Activated CD8-positive, alpha-beta memory T cell treated with anti-CD3 and anti-CD28 coated beads, Interleukin-2, amount 50 U/mL, for 24 hours (primary cell): ENCODE data around the gene FAM53B.

Experiments
- DNase-seq: peaks from one replicate; pipeline ENCODE4 v3.0.0-alpha.2; 2020; ENCODE audit errors: extremely low read depth

The FAM53B gene

DNA sequence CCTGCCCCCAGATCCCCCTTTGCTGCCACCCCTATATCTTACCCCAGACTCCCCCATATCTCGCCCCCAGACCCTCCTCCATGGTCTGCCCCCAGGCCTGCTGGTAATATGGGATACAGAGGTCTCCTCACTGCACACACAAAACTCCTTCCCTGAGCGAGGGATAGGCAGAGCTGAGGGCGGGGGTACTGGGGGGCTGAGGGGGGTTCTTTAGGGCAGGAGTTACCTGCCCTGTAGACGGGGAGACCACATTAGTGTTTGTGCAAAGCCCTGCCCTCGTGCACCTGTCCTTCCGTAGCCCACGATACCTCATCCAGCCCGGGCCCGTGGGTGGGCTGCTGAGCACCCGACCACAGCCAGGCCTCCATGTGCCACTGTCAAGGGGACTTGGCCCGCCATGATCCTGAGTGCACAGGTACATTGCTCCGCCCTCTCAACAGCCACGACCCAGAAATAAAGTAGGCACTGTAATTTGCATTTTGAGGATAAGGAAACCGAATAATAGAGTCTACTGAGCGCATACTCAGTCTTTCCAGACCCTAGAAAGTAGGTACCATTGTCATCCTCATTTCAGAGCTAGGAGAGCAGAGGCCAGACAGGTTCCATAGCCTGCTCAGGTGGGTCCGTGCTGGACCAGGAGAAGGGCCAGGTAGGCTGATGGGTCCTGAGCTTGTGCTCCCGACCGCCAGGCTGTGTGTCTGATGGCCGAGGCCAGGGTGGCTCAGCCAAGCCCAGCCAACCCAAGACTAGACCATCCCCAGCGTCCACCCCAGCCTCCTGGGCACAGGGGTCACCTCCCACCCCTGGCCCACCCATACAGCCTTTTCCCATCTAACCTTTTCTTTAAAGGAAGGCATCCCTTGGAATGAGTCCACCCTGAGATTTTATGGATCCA, 167.4 kb downstream of the FAM53B start:
- DNase-seq: no peak

- no peak for DNase-seq
These were observed 168.8 kb downstream of the FAM53B start for GRCh38 chr10:124575107-124576035.

DNA sequence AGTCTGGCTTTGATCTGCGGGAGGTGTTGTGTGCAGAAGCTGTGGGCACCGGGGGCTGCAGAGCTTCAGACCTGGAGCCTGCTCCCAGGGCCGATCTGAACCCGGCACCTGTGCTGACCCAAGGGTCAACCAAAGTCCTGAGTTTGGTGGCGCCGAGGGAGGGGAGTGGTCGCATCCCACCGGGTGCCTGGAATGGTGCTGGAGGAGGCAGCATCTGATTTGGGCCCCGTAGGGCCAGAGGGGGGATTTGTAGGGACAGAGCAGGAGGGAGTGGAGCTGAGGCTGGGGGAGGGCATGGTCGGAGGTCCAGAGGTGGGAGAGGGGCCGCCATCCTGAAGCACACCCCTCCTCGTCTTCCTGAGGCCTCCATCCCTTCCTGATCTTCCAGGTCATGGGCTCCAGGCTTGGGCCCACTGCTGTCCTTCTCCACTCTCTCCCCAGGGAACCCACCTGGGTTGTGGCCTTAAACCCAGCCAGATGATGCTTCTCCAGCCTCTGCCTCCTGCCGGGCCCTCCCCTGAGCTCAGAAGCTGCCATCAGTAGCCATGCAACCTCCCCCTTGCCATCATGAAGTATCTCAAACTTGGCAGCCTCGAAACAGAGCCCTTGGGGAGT, 169.6 kb downstream of the FAM53B start:
- no peak for DNase-seq

GRCh38 chr10:124573726-124574455, 170.3 kb downstream of the FAM53B start:
- no peak for DNase-seq

DNA sequence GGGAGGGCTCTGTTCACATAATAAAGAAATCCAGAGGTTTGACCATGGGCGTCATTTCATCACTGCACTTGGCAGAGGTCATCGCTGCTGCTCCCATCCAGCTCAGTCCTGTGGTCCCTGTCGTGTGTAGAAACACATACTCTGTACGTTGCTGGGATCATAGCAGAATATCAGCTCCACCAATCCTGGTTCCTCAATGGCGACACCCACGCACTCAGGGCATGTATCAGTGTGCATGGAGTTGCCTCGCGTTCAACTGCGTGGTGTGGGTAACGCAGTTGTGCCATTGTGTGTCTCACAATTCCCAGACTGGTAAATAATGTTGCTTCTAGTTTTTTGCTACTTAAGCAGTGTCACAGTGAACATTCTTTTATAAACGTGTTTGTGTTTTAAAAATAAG, 171.4 kb downstream of the FAM53B start:
- no peak for DNase-seq

DNA sequence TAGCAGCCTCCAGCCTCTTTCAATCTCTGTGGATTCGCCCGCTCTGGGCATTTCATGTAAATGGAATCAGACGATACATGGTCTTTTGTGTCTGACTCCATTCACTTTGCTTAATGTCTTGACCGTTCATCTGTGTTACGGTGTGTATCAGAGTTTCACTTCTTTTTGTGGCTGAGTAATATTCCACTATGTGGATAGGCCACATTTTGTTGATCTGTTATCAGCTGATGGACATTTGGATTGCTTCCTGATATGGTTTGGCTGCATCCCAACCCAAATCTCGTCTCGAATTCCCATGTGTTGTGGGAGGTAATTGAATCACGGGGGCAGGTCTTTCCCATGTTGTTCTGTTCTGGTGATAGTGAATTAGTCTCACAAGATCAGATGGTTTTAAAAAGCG, 173.5 kb downstream of the FAM53B start:
- no peak for DNase-seq

GRCh38 chr10:124569623-124570470, 174.3 kb downstream of the FAM53B start:
- no peak for DNase-seq
